ENCODE measurements around the gene TMED1. TPM values are rescaled to one million over a fixed set of nuclear protein-coding genes. Genes with fewer than 3 reads are reported as not detected.
A peak's percentile ranks its signal among the peaks of the same experiment; 100 is the strongest.
"Not testable (repeated sequence)": the region's sequence is repeated elsewhere in the genome, so short reads cannot be mapped to it uniquely, and the experiment has no call there.

Gene TMED1
- polyA plus RNA-seq, 1 donor from 2014 or later, result 20.2 TPM

- TF ChIP-seq MXI1 (conservative IDR thresholded peaks at IDR 0.05; ENCODE audit: poor library complexity, severe bottlenecking), result peak; percentile 36
- peak; percentile 62 for TF ChIP-seq SMC3 (conservative IDR thresholded peaks at IDR 0.05; ENCODE audit: poor library complexity)
- TF ChIP-seq REST (IDR thresholded peaks at IDR 0.05; ENCODE audit: borderline replicate concordance), result no peak
- peak; percentile 29 for TF ChIP-seq EP300 (conservative IDR thresholded peaks at IDR 0.05; ENCODE audit: poor library complexity, severe bottlenecking)
- peak; percentile 91 for TF ChIP-seq CTCF (IDR thresholded peaks at IDR 0.05; ENCODE audit: poor library complexity, severe bottlenecking)
- no peak for TF ChIP-seq POLR2AphosphoS5 (IDR thresholded peaks at IDR 0.05)
- peak; percentile 70 for TF ChIP-seq RAD21 (conservative IDR thresholded peaks at IDR 0.05)
- TF ChIP-seq EZH2 (IDR thresholded peaks at IDR 0.05; ENCODE audit: borderline replicate concordance, insufficient read depth, low read length, poor library complexity, severe bottlenecking), result no peak
- TF ChIP-seq TAF1 (IDR thresholded peaks at IDR 0.05; ENCODE audit: low read depth), result no peak
- no peaks in the 10 kb centered on the region for H3K27me3 ChIP-seq (ENCODE audit: insufficient read depth, low read depth, low read length)
- no peaks in the 10 kb centered on the region for H4K20me1 ChIP-seq (ENCODE audit: insufficient read depth)
- H3K4me3 ChIP-seq (ENCODE audit: low read length), result peak within 1 kb of the TSS; percentile 90
- peaks cover 36% of the 10 kb centered on the region for H3K79me2 ChIP-seq (replicated peaks; ENCODE audit: insufficient read depth, low read length)
- peak within 1 kb of the TSS; percentile 71 for H3K4me2 ChIP-seq (ENCODE audit: low read length)
- H3K27ac ChIP-seq (ENCODE audit: low read length), result peak within 1 kb of the TSS; percentile 89
- H3K9ac ChIP-seq (ENCODE audit: low read length), result peak within 1 kb of the TSS; percentile 90
- no peaks in the 10 kb centered on the region for H3K9me2 ChIP-seq (ENCODE audit: insufficient read depth, low read length)
- peak within 1 kb of the TSS; percentile 96 for H2AFZ ChIP-seq (ENCODE audit: low read depth, low read length)
- no peaks in the 10 kb centered on the region for H3K36me3 ChIP-seq (ENCODE audit: insufficient read depth, low read length)
- no peaks in the 10 kb centered on the region for H3F3A ChIP-seq (ENCODE audit: insufficient read depth, low read length, poor library complexity, severe bottlenecking)
- no peaks in the 10 kb centered on the region for H3K9me3 ChIP-seq (ENCODE audit: low read length)
Measured at GRCh38 chr19:10870955-10871603, 35.1 kb upstream of the TMED1 start, which contains the start of gene CARM1. TSS of gene CARM1 (plus strand) at chr19:10871553. CDS start at chr19:10871703, 150 bp downstream.

GRCh38 chr19:10870501-10870954 lies 34.5 kb upstream of the TMED1 start:
- H3K9ac ChIP-seq (ENCODE audit: low read length), result peak overlapping the region; percentile 70
- H3K4me3 ChIP-seq (ENCODE audit: low read length), result peak overlapping the region; percentile 62
- no peaks in the 10 kb centered on the region for H3K9me3 ChIP-seq (ENCODE audit: low read length)
- no peaks in the 10 kb centered on the region for H3K36me3 ChIP-seq (ENCODE audit: insufficient read depth, low read length)
- TF ChIP-seq POLR2AphosphoS5 (IDR thresholded peaks at IDR 0.05) (peak; percentile 59), REST (IDR thresholded peaks at IDR 0.05; ENCODE audit: borderline replicate concordance) (no peak), TAF1 (IDR thresholded peaks at IDR 0.05; ENCODE audit: low read depth) (peak; percentile 27), SMC3 (conservative IDR thresholded peaks at IDR 0.05; ENCODE audit: poor library complexity) (no peak), EP300 (conservative IDR thresholded peaks at IDR 0.05; ENCODE audit: poor library complexity, severe bottlenecking) (no peak)
- no peaks in the 10 kb centered on the region for H3K9me2 ChIP-seq (ENCODE audit: insufficient read depth, low read length)
- H3K79me2 ChIP-seq (replicated peaks; ENCODE audit: insufficient read depth, low read length), result peaks cover 30% of the 10 kb centered on the region
- H3K27ac ChIP-seq (ENCODE audit: low read length), result peak overlapping the region; percentile 86
- H3K27me3 ChIP-seq (ENCODE audit: insufficient read depth, low read depth, low read length), result no peaks in the 10 kb centered on the region
- no peaks in the 10 kb centered on the region for H3F3A ChIP-seq (ENCODE audit: insufficient read depth, low read length, poor library complexity, severe bottlenecking)
- H3K4me2 ChIP-seq (ENCODE audit: low read length), result peak overlapping the region; percentile 26
- peak overlapping the region; percentile 96 for H2AFZ ChIP-seq (ENCODE audit: low read depth, low read length)
- no peaks in the 10 kb centered on the region for H4K20me1 ChIP-seq (ENCODE audit: insufficient read depth)

- H3K4me3 ChIP-seq (ENCODE audit: low read length); H3K9me3 ChIP-seq (ENCODE audit: low read length); H3K27ac ChIP-seq (ENCODE audit: low read length); H3K27me3 ChIP-seq (ENCODE audit: insufficient read depth, low read depth, low read length); H3F3A ChIP-seq (ENCODE audit: insufficient read depth, low read length, poor library complexity, severe bottlenecking); H3K4me2 ChIP-seq (ENCODE audit: low read length); H3K9me2 ChIP-seq (ENCODE audit: insufficient read depth, low read length); H4K20me1 ChIP-seq (ENCODE audit: insufficient read depth); H3K36me3 ChIP-seq (ENCODE audit: insufficient read depth, low read length); H3K9ac ChIP-seq (ENCODE audit: low read length); H2AFZ ChIP-seq (ENCODE audit: low read depth, low read length): not testable (repeated sequence)
- H3K79me2 ChIP-seq (replicated peaks; ENCODE audit: insufficient read depth, low read length), result peaks cover 25% of the 10 kb centered on the region
Measured at GRCh38 chr19:10869872-10870311, 33.9 kb upstream of the TMED1 start.
